Tibial nerve (tissue), 3 donors: Measurements from ENCODE around the gene IRF1.

Experiments used
- POLR2A ChIP-seq, 2 donors: fragments of 450-650 bp; IDR thresholded peaks; one replicate each; pipeline ENCODE4 v1.6.1; 2017; ENCODE audit warnings: antibody characterized with exemption in 2 of 2, mild to moderate bottlenecking in 2 of 2, moderate library complexity in 2 of 2
- TF ChIP-seq, protein P1 (sequence below), 5 experiments: fragments of 200-600 bp in 3 of 5; fragments of 450-650 bp in 2 of 5; sonication (generic) in 3 of 5; IDR thresholded peaks; one replicate each; pipeline ENCODE4 v1.5.1; 2016 to 2019; ENCODE audit warnings: antibody characterized with exemption in 5 of 5, mild to moderate bottlenecking in 3 of 5, moderate library complexity in 2 of 5

DNA sequence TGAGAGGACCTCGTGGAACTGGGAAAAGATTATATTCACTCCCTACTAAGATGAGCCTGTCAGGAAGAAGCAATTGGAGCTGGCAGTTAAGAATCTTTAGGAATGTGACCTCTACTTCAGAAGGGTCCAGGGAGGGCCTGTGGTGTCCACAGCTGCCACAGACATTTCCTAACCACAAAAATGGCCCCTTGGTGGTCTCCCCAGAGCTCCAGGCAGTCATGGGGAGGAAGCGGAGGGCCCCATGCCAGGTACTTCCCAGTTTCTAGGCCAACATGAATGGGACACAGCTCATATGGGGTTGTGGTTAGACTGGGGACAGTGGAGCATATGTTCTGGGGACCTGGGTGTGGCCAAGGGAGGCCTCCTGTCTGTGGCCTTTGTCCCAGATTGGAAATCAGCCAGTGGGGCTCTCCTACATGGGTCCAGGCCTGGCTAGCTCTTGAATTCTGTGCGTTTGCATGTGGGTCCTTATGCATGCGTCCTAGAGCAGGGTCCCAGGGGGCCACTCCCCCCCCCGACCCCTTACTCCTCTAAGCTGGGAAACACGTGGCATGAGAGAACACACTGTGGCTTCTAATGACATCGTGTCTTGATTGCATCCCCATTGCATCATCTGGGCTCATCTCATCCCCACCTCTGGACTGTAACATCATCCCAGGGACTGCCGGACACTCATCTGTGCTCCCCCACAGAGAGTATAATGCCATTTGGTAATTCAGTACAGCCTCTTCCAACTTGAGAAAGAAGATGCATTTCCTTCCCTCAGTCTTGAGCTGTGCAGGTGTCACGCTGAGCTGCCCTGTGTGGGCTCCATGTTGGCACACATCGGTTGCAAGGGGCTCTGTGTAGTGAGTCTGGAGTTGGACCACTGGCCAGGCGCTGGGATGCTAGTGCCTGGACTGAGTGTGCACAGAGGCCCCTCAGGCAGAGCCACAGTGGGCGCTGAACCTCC is 31.3 kb downstream of the IRF1 start:
- TF ChIP-seq, protein P1, sequence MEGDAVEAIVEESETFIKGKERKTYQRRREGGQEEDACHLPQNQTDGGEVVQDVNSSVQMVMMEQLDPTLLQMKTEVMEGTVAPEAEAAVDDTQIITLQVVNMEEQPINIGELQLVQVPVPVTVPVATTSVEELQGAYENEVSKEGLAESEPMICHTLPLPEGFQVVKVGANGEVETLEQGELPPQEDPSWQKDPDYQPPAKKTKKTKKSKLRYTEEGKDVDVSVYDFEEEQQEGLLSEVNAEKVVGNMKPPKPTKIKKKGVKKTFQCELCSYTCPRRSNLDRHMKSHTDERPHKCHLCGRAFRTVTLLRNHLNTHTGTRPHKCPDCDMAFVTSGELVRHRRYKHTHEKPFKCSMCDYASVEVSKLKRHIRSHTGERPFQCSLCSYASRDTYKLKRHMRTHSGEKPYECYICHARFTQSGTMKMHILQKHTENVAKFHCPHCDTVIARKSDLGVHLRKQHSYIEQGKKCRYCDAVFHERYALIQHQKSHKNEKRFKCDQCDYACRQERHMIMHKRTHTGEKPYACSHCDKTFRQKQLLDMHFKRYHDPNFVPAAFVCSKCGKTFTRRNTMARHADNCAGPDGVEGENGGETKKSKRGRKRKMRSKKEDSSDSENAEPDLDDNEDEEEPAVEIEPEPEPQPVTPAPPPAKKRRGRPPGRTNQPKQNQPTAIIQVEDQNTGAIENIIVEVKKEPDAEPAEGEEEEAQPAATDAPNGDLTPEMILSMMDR (IDR thresholded peaks at IDR 0.05): no peak
- TF ChIP-seq POLR2A (IDR thresholded peaks at IDR 0.05): no peak
